ENCODE results near the gene ZNF496. TPM values are rescaled to one million over a fixed set of nuclear protein-coding genes. Genes with fewer than 3 reads are reported as not detected.

Gene ZNF496
- total and polyA plus RNA-seq, 9 donors, result 19.3 to 53.8 (median 40.0) TPM

GRCh38 chr1:247301176-247301540 lies 30.5 kb downstream of the ZNF496 start:
- WGBS, 3 donors, result 92 to 96% (median 95%) methylated on average over 17 of the region's 17 CpGs
- no peaks in the 10 kb centered on the region for H3K4me1 ChIP-seq (ENCODE audit: insufficient read depth)
- TF ChIP-seq POLR2A (IDR thresholded peaks at IDR 0.05) (no peak), EP300 (IDR thresholded peaks at IDR 0.05) (no peak), CTCF (IDR thresholded peaks at IDR 0.05) (no peak)
- intact Hi-C loops (cut with DNase I), result no loop called here
- no peak for DNase-seq
- no peaks in the 10 kb centered on the region for H3K36me3 ChIP-seq
- no peak overlapping the region for H3K27ac ChIP-seq
- no peak overlapping the region for H3K4me3 ChIP-seq
- no peaks in the 10 kb centered on the region for H3K27me3 ChIP-seq
- no peaks in the 10 kb centered on the region for H3K9me3 ChIP-seq

GRCh38 chr1:247300491-247301175 lies 31.0 kb downstream of the ZNF496 start:
- TF ChIP-seq POLR2A (IDR thresholded peaks at IDR 0.05), result no peak
- no peak for TF ChIP-seq EP300 (IDR thresholded peaks at IDR 0.05)
- intact Hi-C loops (cut with DNase I), result no loop called here
- H3K4me1 ChIP-seq (ENCODE audit: insufficient read depth), result no peaks in the 10 kb centered on the region
- no peak overlapping the region for H3K4me3 ChIP-seq
- H3K9me3 ChIP-seq, result no peaks in the 10 kb centered on the region
- H3K36me3 ChIP-seq, result no peaks in the 10 kb centered on the region
- WGBS, 3 donors, result 95 to 97% (median 96%) methylated on average over 46 to 47 of the region's 47 CpGs
- DNase-seq, result no peak
- H3K27ac ChIP-seq, result no peak overlapping the region
- H3K27me3 ChIP-seq, result no peaks in the 10 kb centered on the region

GRCh38 chr1:247299723-247300381 lies 31.8 kb downstream of the ZNF496 start:
- H3K27me3 ChIP-seq, result no peaks in the 10 kb centered on the region
- no peak overlapping the region for H3K27ac ChIP-seq
- 65 to 72% (median 68%) methylated on average over 12 of the region's 12 CpGs for WGBS, 3 donors
- no peaks in the 10 kb centered on the region for H3K4me1 ChIP-seq (ENCODE audit: insufficient read depth)
- no peak for TF ChIP-seq POLR2A (IDR thresholded peaks at IDR 0.05)
- TF ChIP-seq EP300 (IDR thresholded peaks at IDR 0.05), result no peak
- no peak for TF ChIP-seq CTCF (IDR thresholded peaks at IDR 0.05)
- intact Hi-C loops (cut with DNase I), result no loop called here
- H3K9me3 ChIP-seq, result no peaks in the 10 kb centered on the region
- no peak overlapping the region for H3K4me3 ChIP-seq
- no peaks in the 10 kb centered on the region for H3K36me3 ChIP-seq
- no peak for DNase-seq

GRCh38 chr1:247298701-247299100 lies 33.0 kb downstream of the ZNF496 start:
- no peak overlapping the region for H3K27ac ChIP-seq

More at GRCh38 chr1:247298701-247299100, 33.0 kb downstream of the ZNF496 start:
- intact Hi-C loops (cut with DNase I), result no loop called here
- Histone ChIP-seq H3K36me3 (no peaks in the 10 kb centered on the region), H3K9me3 (no peaks in the 10 kb centered on the region), H3K27me3 (no peaks in the 10 kb centered on the region), H3K4me3 (no peak overlapping the region), H3K4me1 (ENCODE audit: insufficient read depth) (no peaks in the 10 kb centered on the region)
- 77 to 89% (median 81%) methylated on average over 4 of the region's 4 CpGs for WGBS, 3 donors
- no peak for DNase-seq
- TF ChIP-seq POLR2A (IDR thresholded peaks at IDR 0.05) (no peak), CTCF (IDR thresholded peaks at IDR 0.05) (no peak), EP300 (IDR thresholded peaks at IDR 0.05) (no peak)
